ENCODE data around the gene PTGR3. TPM values are rescaled to one million over a fixed set of nuclear protein-coding genes. Genes with fewer than 3 reads are reported as not detected.

The PTGR3 gene
- total RNA-seq, 1 donor from 2014 or later, result 6.6 TPM

- no peak for DNase-seq (ENCODE audit: low read depth)
- no peak overlapping the region for H3K4me3 ChIP-seq (ENCODE audit: low read depth, low read length)
- TF ChIP-seq, protein P1, sequence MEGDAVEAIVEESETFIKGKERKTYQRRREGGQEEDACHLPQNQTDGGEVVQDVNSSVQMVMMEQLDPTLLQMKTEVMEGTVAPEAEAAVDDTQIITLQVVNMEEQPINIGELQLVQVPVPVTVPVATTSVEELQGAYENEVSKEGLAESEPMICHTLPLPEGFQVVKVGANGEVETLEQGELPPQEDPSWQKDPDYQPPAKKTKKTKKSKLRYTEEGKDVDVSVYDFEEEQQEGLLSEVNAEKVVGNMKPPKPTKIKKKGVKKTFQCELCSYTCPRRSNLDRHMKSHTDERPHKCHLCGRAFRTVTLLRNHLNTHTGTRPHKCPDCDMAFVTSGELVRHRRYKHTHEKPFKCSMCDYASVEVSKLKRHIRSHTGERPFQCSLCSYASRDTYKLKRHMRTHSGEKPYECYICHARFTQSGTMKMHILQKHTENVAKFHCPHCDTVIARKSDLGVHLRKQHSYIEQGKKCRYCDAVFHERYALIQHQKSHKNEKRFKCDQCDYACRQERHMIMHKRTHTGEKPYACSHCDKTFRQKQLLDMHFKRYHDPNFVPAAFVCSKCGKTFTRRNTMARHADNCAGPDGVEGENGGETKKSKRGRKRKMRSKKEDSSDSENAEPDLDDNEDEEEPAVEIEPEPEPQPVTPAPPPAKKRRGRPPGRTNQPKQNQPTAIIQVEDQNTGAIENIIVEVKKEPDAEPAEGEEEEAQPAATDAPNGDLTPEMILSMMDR (IDR thresholded peaks at IDR 0.05; ENCODE audit: insufficient read depth, low read length, poor library complexity, severe bottlenecking), result no peak
Measured at GRCh38 chr18:75248426-75249174, 39.7 kb upstream of the PTGR3 start.

DNA sequence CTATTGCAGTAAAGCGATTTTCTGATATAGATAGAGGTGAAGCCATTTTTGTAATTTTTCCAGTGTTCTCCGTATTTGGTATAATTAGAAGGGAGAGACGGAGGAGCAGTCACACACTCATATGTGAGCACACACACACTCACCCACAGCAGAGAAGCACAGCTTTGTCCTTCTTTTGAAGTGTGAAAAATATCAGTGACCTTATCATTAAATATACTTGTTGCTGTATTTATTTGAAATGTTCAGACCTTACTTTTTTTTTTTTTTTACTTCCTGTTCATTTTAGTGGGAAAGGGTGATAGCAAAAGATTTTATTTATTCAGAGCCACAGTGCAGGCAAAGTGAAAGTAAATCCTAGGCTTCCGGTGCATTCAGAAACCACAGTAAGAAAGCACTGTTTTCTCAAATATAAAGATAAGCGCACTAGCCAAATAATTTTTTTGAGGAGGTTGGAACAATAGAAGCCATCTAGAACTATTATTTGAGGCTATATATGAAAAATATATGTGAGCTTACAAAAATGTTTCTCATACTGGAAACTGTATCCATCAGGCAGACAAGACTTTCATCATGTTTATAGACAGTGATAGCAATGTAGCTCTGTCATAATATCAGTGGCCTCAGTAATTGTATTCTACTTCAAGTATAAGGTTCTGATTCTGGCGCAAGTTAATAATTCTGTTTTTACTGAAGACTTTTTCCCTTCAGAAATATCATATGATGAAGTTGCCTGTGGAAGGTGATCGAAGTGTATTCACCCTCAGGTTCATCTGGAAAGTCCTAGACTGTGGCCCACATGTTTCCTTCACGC is 38.9 kb upstream of the PTGR3 start:
- no peak for DNase-seq (ENCODE audit: low read depth)
- Histone ChIP-seq H3K36me3 (ENCODE audit: control insufficient read depth, insufficient read depth, low read length) (no peaks in the 10 kb centered on the region), H3K4me3 (ENCODE audit: low read depth, low read length) (no peak overlapping the region), H3K27me3 (ENCODE audit: control insufficient read depth, insufficient read depth, low read length) (no peaks in the 10 kb centered on the region)
- TF ChIP-seq, protein P1 (IDR thresholded peaks at IDR 0.05; ENCODE audit: insufficient read depth, low read length, poor library complexity, severe bottlenecking), result no peak

More at GRCh38 chr18:75248426-75249174, 39.7 kb upstream of the PTGR3 start:
- Histone ChIP-seq H3K27me3 (ENCODE audit: control insufficient read depth, insufficient read depth, low read length) (no peaks in the 10 kb centered on the region), H3K36me3 (ENCODE audit: control insufficient read depth, insufficient read depth, low read length) (no peaks in the 10 kb centered on the region)

DNA sequence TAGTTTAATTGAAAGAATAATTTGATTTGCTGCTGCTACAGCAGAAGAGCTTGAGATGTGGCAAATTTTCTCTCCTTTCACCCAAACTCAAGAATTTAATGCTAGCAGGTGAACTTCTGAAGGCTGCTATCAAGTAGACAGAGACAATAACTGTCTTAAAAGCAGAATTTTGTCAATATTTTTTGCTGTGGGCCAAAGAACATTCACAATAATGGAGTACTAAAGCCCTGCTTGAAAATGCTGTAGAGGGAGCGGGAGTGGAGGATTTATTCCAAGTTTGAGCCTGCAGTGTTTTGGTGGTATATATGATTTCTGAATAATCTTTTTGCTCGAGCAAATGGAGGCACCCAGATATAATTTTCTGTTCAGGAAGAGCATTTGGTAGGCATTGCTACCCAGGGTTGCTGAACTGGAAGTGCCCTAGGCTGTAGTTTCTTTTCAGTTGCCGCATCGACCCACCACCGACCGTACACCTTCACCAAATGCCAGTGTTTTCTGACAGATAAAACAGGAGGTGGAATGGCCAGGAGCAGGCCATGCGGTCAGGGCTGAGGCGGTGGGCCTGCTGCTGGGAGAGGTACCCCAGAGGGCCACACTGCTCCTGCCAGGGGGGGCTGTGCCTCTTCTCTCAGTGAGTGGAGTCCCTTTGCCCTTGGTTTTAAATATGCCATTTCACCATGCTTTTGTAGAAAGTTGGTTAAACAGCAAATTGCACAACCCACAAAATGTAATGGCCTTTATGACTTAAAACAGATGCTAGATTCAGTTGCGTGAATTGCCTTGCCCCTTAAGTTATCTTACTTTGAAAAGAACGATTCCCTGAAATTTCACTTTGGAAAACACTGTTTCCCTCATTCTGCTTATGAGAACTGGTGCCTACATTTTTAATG is 38.0 kb upstream of the PTGR3 start:
- TF ChIP-seq, protein P1 (IDR thresholded peaks at IDR 0.05; ENCODE audit: insufficient read depth, low read length, poor library complexity, severe bottlenecking), result peak; percentile 3
- H3K36me3 ChIP-seq (ENCODE audit: control insufficient read depth, insufficient read depth, low read length), result no peaks in the 10 kb centered on the region
- DNase-seq (ENCODE audit: low read depth), result no peak
- H3K4me3 ChIP-seq (ENCODE audit: low read depth, low read length), result no peak overlapping the region
- H3K27me3 ChIP-seq (ENCODE audit: control insufficient read depth, insufficient read depth, low read length), result no peaks in the 10 kb centered on the region

GRCh38 chr18:75244351-75245313 is 35.7 kb upstream of the PTGR3 start:
- Histone ChIP-seq H3K36me3 (ENCODE audit: control insufficient read depth, insufficient read depth, low read length) (no peaks in the 10 kb centered on the region), H3K4me3 (ENCODE audit: low read depth, low read length) (no peak overlapping the region), H3K27me3 (ENCODE audit: control insufficient read depth, insufficient read depth, low read length) (no peaks in the 10 kb centered on the region)
- TF ChIP-seq, protein P1 (IDR thresholded peaks at IDR 0.05; ENCODE audit: insufficient read depth, low read length, poor library complexity, severe bottlenecking), result peak; percentile 62
- DNase-seq (ENCODE audit: low read depth), result no peak

GRCh38 chr18:75241705-75242104 is 32.8 kb upstream of the PTGR3 start:
- Histone ChIP-seq H3K36me3 (ENCODE audit: control insufficient read depth, insufficient read depth, low read length) (no peaks in the 10 kb centered on the region), H3K4me3 (ENCODE audit: low read depth, low read length) (no peak overlapping the region), H3K27me3 (ENCODE audit: control insufficient read depth, insufficient read depth, low read length) (no peaks in the 10 kb centered on the region)
- TF ChIP-seq, protein P1 (IDR thresholded peaks at IDR 0.05; ENCODE audit: insufficient read depth, low read length, poor library complexity, severe bottlenecking), result no peak
- DNase-seq (ENCODE audit: low read depth), result no peak
